ENCODE results near the gene NBR1. TPM values are rescaled to one million over a fixed set of nuclear protein-coding genes. Genes with fewer than 3 reads are reported as not detected.

Gene NBR1
- total and polyA plus RNA-seq, 2 experiments from 2014 or later, result 12.6 to 36.8 TPM

- Mint-ChIP-seq H3K27ac (no peak overlapping the region), H3K9me3 (no peaks in the 10 kb centered on the region), H3K36me3 (ENCODE audit: low read depth) (peaks cover 8% of the 10 kb centered on the region; the same call in 1 of the 3 replicates), H3K4me3 (no peak overlapping the region), H3K4me1 (peaks cover 11% of the 10 kb centered on the region; the same call in 2 of the 3 replicates), H3K27me3 (ENCODE audit: insufficient read depth, low read depth, poor library complexity) (no peaks in the 10 kb centered on the region)
- ATAC-seq (no peak), DNase-seq (ENCODE audit: low spot score) (no peak)
- peaks cover 3% of the 10 kb centered on the region; the same call in 1 of the 2 replicates for H3K36me3 ChIP-seq (ENCODE audit: insufficient read depth)
- peaks cover 2% of the 10 kb centered on the region; the same call in 1 of the 2 replicates for H3F3A ChIP-seq (replicated peaks; ENCODE audit: low read depth)
- H3K27me3 ChIP-seq (ENCODE audit: insufficient read depth), result no peaks in the 10 kb centered on the region
- no peak overlapping the region for H3K4me2 ChIP-seq
- H2AFZ ChIP-seq, result no peak overlapping the region
- peaks cover 4% of the 10 kb centered on the region; the same call in 1 of the 2 replicates for H4K20me1 ChIP-seq (replicated peaks; ENCODE audit: insufficient read depth)
- H3K79me2 ChIP-seq (replicated peaks; ENCODE audit: insufficient read depth), result no peaks in the 10 kb centered on the region
- no peaks in the 10 kb centered on the region; the same call in 1 of the 2 replicates for H3K4me1 ChIP-seq (ENCODE audit: insufficient read depth)
- TF ChIP-seq ZNF462 (CRISPR knock-in tag; IDR thresholded peaks at IDR 0.05), result no peak
- no peak for TF ChIP-seq POLR2AphosphoS5 (IDR thresholded peaks at IDR 0.05; ENCODE audit: low read depth)
- TF ChIP-seq JUNB (IDR thresholded peaks at IDR 0.05; ENCODE audit: unreplicated experiment), result no peak
- TF ChIP-seq CREB1 (CRISPR knock-in tag; IDR thresholded peaks at IDR 0.05; ENCODE audit: low read depth), result no peak
- no peak for TF ChIP-seq CTCF (conservative IDR thresholded peaks at IDR 0.05; ENCODE audit: low read depth in 2 of 2)
- no peak for TF ChIP-seq ETS1 (IDR thresholded peaks at IDR 0.05)
- TF ChIP-seq REST (IDR thresholded peaks at IDR 0.05; ENCODE audit: unreplicated experiment), result no peak
- TF ChIP-seq STAT1 (IDR thresholded peaks at IDR 0.05; ENCODE audit: unreplicated experiment), result no peak
- TF ChIP-seq ZNF114 (CRISPR knock-in tag; IDR thresholded peaks at IDR 0.05), result no peak
- H3K4me3 ChIP-seq, result no peak overlapping the region
- H3K27ac ChIP-seq (ENCODE audit: low read depth), result peak overlapping the region; percentile 24; the same call in 1 of the 2 replicates
- no peaks in the 10 kb centered on the region for H3K9me2 ChIP-seq (ENCODE audit: insufficient read depth)
These were observed 5.1 kb downstream of the NBR1 start for GRCh38 chr17:43176119-43176570.

Measured in GM23338 (cell line).